ENCODE measurements around the gene ENC1.

The ENC1 gene

DNA sequence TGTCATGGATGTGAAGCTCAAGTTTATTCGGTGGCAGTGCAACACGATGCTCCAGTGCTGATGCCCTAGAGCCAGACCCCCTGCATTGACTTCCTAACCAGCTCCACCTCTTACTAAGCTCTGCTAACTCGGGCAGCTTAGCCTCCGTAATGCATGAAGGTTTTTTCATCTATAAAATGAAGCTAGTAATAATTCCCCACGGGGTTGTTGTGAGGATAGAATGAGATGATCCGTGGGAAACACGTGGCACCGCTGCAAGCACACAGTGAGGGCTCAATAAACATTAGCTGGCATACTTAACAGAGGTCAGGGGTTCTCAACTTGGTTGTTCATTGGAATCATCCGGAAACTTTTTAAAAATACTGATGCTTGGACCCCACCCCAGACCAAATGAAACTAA is 6.8 kb downstream of the ENC1 start:
- no peaks in the 10 kb centered on the region for H3K9me3 Mint-ChIP-seq
- H3K4me1 Mint-ChIP-seq, result peaks cover 33% of the 10 kb centered on the region
- CTCF ChIA-PET, result no interaction called here
- no peaks in the 10 kb centered on the region for H3K27me3 Mint-ChIP-seq
- H3K36me3 Mint-ChIP-seq, result peaks cover 3% of the 10 kb centered on the region
- H3K4me3 Mint-ChIP-seq, result no peak overlapping the region
- H3K27ac Mint-ChIP-seq, result no peak overlapping the region
- DNase-seq, result no peak

DNA sequence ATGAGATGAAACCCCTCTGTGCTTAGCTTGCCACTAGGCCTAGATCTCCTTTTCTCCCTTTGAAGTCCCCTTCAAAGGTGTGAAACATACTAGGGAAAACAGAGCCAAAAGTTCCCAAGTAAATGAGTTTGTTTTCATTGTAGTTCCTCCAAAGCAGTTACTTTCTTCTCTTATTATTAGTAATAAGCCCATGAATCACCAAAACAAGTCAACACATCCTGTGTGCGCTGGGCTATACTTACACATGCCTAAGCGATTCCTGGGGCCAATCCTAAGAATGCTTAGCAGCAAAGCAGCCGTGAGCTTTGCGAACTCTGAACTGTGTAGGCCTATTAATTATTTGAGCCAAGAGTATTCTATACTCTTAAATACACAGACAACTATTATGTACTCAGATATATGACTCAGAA is 7.6 kb downstream of the ENC1 start:
- DNase-seq, result no peak
- Mint-ChIP-seq H3K9me3 (no peaks in the 10 kb centered on the region), H3K27ac (no peak overlapping the region), H3K27me3 (no peaks in the 10 kb centered on the region), H3K4me3 (no peak overlapping the region), H3K36me3 (peaks cover 3% of the 10 kb centered on the region), H3K4me1 (peaks cover 28% of the 10 kb centered on the region)
- CTCF ChIA-PET, result no interaction called here

DNA sequence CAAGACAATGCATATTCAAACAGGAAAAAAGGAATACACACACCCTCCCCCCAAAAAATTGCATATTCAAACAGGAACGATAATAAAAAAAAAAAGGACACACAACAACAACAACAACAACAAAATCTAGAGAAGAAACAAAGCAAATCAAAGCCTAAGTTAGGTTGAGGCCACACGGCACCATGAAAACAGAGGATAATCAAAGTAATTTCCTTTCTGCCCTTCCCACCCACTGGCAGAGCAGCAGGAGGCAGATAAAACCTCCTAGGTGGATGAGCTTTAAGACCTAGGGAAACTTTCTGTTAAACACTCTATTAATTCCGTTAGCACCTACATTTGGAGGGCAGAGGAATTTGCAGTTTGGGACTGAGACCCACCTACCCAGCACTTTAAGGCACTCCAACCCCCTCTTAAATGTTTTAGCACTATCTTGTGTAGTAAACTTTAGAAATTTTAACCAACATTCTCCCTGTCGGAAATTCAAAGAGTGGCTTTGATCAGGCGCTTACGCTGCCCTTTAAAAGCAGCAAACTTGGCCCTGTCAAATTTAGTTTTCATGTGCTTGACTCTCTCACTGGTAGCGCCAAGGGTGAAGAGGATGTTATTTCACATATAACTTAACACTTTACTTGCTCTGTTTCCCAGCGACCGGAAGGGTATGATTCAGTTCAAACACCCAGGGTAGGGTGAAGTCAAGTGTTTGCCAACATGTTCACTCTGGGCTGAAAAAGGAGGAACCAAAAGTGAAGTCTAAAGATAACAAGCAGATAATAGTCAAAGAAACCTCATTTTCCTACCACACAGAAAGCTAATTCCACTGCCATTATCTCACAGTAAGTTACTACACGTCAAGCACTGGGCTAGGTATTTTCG is 9.2 kb downstream of the ENC1 start:
- H3K4me1 Mint-ChIP-seq, result peaks cover 28% of the 10 kb centered on the region
- H3K36me3 Mint-ChIP-seq, result peaks cover 3% of the 10 kb centered on the region
- no peak overlapping the region for H3K4me3 Mint-ChIP-seq
- CTCF ChIA-PET, result no interaction called here
- peak overlapping the region; percentile 81 for H3K27ac Mint-ChIP-seq
- peak; percentile 48 for DNase-seq
- no peaks in the 10 kb centered on the region for H3K9me3 Mint-ChIP-seq
- peaks cover under 1% of the 10 kb centered on the region for H3K27me3 Mint-ChIP-seq

DNA sequence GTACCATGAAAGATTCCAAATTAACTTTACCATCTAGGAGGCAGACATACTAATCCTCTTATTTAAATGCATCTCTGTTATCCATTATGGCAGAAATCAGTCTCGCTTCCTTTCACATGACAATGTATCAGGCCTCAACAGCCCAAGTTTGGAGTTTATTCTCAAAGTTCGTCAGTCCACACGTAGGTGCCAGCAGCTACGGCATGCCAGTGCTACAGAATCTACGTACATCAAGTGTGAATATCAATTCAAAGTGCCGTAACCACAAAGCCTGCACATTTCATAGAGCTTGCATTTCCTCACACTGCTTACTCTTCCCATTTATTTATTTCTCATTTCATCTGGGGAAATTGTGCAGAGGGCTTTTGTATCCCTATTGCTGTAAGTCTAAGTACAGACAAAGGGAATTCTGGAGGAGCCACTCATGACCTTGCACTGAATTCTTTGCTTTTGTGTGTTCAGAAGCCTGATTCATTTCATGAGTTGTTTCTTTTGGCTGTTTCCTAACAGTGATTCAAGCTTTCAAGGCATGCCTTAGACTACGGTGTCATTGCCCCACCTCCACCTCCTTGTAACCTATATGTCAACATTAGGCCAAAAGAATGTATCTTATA is 10.0 kb downstream of the ENC1 start:
- CTCF ChIA-PET, result interaction anchor here (0.7 to 1.6 kb wide), 2 partner anchors 10 to 19 kb away, joined by 3 read pairs; partner anchors contain the start of gene ENC1
- Mint-ChIP-seq H3K36me3 (peaks cover 2% of the 10 kb centered on the region), H3K27me3 (peaks cover 8% of the 10 kb centered on the region), H3K27ac (no peak overlapping the region), H3K9me3 (no peaks in the 10 kb centered on the region), H3K4me1 (peaks cover 28% of the 10 kb centered on the region), H3K4me3 (no peak overlapping the region)
- DNase-seq, result no peak

DNA sequence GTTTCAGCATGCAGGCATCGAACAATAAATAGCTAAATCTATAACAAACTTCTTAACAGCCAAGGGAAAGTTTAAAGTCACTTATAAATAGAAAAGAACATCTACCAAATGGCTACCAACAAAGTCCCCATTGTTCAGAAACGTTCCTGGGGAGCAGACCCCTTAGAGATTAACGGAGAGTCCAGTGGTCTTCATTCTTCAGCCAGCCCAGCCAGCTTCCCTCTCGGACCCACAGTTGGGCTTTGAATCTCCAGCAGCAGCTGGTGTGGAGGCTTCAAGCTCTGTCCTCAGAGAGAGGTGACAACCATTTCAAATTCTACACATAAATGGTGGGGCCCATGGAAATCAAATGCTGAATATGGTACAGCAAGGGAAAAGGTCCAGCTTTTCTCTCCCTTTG is 11.2 kb downstream of the ENC1 start:
- Mint-ChIP-seq H3K27ac (no peak overlapping the region), H3K27me3 (peaks cover 13% of the 10 kb centered on the region), H3K36me3 (peaks cover 2% of the 10 kb centered on the region), H3K4me1 (peaks cover 28% of the 10 kb centered on the region), H3K4me3 (no peak overlapping the region), H3K9me3 (no peaks in the 10 kb centered on the region)
- no peak for DNase-seq
- CTCF ChIA-PET, result interaction anchor here (1.6 kb wide), 1 partner anchor 11 kb away, joined by 3 read pairs; the partner anchor contains the start of gene ENC1

DNA sequence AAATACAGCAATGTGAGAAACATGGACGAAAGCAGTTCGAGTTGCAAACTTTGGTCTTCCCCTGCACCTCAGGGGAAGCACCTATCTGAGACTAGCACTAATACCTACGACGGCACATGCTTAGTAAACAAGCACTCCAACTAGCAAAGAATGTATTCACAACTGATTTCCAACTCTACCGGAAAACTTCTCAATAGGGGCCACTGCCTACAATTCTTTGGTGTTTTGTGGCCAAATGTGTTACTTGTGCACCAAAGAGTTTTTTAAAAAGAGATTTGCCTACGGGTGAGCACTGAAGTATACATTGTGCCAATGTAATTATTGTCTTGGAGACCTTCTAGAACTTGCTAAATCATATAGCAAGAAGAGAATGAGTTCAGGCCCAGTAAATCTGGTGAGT is 12.2 kb downstream of the ENC1 start:
- peaks cover 28% of the 10 kb centered on the region for H3K4me1 Mint-ChIP-seq
- no peaks in the 10 kb centered on the region for H3K9me3 Mint-ChIP-seq
- CTCF ChIA-PET, result no interaction called here
- no peak overlapping the region for H3K27ac Mint-ChIP-seq
- no peak overlapping the region for H3K4me3 Mint-ChIP-seq
- peaks cover 2% of the 10 kb centered on the region for H3K36me3 Mint-ChIP-seq
- DNase-seq, result no peak
- peaks cover 18% of the 10 kb centered on the region for H3K27me3 Mint-ChIP-seq

DNA sequence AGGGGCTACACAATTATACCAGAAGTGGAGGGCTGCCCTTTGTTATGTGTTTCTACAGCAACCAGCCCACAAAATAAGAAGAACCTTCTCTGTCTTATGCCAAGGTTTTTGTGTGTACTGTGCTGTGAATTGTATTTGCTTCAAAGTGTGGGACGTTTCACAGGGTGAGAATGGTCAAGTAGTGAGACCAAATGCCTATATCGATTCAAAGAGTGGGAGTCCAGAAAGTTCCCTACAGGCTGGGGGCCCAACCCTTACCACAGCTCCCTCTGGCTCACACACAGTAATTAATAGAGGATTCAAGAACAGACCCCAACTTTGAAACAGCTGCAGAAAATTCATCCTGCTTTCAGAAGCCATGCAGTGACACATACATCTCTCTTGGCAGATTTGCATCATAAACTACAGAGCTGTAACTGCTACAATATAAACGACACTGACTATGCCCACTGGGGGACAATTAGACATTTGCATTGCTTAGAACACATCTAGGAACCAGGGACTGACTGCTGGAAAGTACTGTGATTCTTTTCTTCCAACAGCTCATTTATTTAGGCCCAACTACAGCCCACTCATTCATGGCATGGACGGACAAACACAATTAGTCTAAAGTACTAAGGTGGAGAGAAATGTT is 12.8 kb downstream of the ENC1 start:
- H3K4me1 Mint-ChIP-seq, result peaks cover 25% of the 10 kb centered on the region
- H3K27ac Mint-ChIP-seq, result no peak overlapping the region
- no peak for DNase-seq
- H3K4me3 Mint-ChIP-seq, result no peak overlapping the region
- no peaks in the 10 kb centered on the region for H3K9me3 Mint-ChIP-seq
- peaks cover 2% of the 10 kb centered on the region for H3K36me3 Mint-ChIP-seq
- CTCF ChIA-PET, result interaction anchor here (0.7 kb wide), 1 partner anchor 134 kb away, joined by 4 read pairs; no protein-coding TSS in a partner anchor
- peaks cover 19% of the 10 kb centered on the region for H3K27me3 Mint-ChIP-seq

DNA sequence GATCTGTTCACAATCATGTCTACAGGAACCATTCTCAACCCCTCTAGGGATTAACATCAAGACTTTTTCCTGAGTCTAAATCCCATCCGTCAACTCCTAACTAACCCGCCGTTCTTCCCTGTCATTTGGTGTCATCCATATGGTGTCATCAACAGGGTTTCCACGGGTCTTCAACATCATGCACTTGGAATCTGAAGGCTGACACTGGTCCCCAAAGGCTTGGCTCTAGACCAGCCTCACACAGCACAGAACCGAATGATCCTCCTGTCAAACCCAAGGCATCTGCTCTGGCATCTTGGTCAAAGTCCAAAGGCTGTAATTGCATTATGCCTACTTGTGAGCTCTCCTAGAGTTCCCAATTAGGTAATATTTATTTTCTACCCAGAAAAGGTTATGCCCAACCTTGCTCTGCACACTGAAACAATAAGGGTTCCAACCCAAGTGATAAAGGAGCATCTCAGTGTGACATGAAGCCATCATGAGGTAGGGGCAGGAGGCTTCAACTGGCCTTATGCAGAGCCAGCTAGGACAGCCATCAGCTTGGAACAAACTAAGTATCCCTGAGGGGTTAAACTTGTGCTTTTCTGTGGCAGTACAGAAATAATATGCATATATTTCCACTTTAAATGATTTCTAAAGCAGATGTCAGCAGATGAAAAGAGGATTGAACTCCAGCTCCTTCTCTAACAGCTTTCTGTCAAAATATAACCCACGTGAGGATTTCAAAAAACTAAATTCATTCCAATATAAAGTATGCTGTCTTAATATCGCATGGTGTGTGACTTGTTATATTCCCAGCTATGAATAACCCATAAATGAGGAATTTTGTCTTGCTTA is 13.9 kb downstream of the ENC1 start:
- H3K4me1 Mint-ChIP-seq, result peaks cover 15% of the 10 kb centered on the region
- CTCF ChIA-PET, result interaction anchor here (1.3 kb wide), 1 partner anchor 23 kb away, joined by 3 read pairs; no protein-coding TSS in a partner anchor
- H3K9me3 Mint-ChIP-seq, result no peaks in the 10 kb centered on the region
- H3K4me3 Mint-ChIP-seq, result no peak overlapping the region
- H3K27me3 Mint-ChIP-seq, result peaks cover 24% of the 10 kb centered on the region
- H3K36me3 Mint-ChIP-seq, result peaks cover 2% of the 10 kb centered on the region
- no peak overlapping the region for H3K27ac Mint-ChIP-seq
- DNase-seq, result no peak

DNA sequence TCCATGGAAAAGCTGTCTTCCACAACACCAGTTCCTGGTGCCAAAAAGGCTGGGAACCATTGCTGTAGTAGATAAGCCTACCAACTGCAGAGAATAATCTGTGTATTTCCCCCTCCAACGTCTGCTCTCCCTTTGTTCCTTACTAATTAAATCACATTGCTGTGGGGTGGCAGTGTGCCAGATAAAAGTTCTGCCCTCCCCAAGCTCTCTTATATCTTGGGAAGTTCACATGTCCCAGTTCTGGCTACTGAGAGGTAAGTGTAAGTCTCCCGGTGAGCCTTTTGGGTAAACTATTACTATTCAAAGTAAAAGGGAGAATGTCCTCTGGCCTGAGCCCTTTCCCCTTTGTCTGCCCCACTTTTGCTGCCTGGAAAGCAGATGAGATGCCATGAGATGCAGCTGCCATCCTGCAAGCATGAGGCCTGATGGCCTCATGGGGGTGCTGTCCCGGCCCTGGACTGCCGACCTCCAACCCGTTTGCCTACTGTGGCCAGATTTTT is 14.7 kb downstream of the ENC1 start:
- peaks cover 7% of the 10 kb centered on the region for H3K4me1 Mint-ChIP-seq
- no peaks in the 10 kb centered on the region for H3K36me3 Mint-ChIP-seq
- no peak for DNase-seq
- H3K27me3 Mint-ChIP-seq, result peaks cover 27% of the 10 kb centered on the region
- no peak overlapping the region for H3K27ac Mint-ChIP-seq
- CTCF ChIA-PET, result interaction anchor here (1.3 kb wide), 1 partner anchor 24 kb away, joined by 3 read pairs; no protein-coding TSS in a partner anchor
- no peak overlapping the region for H3K4me3 Mint-ChIP-seq
- H3K9me3 Mint-ChIP-seq, result no peaks in the 10 kb centered on the region

DNA sequence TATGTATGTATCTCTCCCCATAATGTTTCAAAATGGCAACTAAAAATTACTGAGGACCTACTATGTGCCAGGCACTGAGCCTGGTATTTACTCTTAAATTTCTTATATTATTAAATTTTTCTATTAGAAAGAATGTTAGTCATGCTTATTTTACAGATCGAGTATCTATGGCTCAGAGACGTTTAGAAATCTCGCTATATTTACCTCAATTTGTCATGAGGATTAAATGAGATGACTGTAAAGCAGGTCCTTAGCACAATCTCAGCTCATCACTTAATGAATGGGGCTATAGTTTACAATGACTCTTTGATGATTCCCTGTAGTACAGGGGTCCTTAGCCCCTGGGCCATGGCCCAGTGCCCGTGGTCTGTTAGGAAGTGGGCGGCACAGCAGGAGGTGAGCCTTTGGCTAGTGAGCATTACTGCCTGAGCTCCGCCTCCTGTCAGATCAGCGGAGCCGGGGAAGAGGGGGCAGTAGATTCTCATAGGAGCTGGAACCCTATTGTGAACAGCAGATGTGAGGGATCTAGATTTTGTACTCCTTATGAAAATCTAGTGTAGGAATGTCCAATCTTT is 15.5 kb downstream of the ENC1 start:
- Mint-ChIP-seq H3K36me3 (no peaks in the 10 kb centered on the region), H3K27me3 (peaks cover 32% of the 10 kb centered on the region), H3K27ac (no peak overlapping the region), H3K9me3 (no peaks in the 10 kb centered on the region), H3K4me1 (no peaks in the 10 kb centered on the region), H3K4me3 (no peak overlapping the region)
- DNase-seq, result no peak
- CTCF ChIA-PET, result interaction anchor here (1.3 kb wide), 1 partner anchor 25 kb away, joined by 3 read pairs; no protein-coding TSS in a partner anchor

DNA sequence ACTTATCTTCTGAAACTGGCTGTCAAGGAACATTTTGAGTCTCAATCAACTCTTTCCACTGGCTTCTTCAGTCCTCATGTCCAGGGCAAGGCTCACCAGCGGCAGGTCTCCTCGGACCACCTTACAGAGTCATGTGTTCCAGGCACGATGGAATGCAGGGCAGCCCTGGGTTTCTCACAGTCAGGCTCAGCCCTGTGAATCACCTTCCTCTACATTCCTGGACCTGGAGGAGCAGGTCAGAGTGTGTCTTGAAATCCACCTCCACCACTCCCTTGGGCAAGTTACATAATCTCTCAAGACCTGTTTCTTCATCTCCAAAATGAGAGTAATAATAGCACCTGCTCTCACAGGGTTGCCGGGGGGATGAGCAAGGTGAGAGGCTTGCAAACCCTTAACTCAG is 16.0 kb downstream of the ENC1 start:
- CTCF ChIA-PET, result no interaction called here
- H3K27me3 Mint-ChIP-seq, result peaks cover 36% of the 10 kb centered on the region

DNA sequence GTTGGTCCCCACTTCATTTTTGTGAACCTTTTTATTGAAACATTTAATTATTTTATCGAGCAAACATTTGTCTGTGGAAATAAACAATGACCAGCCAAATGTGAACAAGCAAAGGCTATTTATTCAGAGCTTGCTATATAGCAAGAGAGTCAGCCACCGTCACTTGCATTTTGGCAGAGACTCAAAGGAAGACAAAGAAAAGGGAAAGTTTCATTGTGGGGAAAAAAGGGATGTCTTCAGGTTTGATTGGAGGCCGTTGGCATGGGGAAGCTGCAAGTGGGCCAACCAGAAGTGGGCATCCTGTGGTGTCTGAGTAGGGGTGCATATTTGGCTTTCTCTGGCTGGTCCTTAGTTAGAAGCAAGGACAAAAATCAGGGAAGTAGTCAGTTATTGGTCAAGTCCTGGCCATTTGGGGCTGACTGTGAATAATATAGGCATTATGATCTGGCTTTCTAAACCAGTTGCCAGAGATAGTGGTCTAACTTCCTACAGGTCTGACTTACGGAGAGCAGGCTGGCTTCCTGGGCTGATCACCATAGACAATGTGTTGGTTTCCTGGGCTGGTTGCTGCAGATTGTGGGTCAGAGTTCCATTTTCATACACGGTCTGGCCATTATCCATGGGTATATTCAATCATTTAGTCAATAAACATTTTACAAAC is 16.6 kb downstream of the ENC1 start:
- Mint-ChIP-seq H3K9me3 (no peaks in the 10 kb centered on the region), H3K4me3 (no peak overlapping the region), H3K27ac (no peak overlapping the region), H3K4me1 (no peaks in the 10 kb centered on the region), H3K27me3 (peaks cover 42% of the 10 kb centered on the region), H3K36me3 (no peaks in the 10 kb centered on the region)
- CTCF ChIA-PET, result no interaction called here
- no peak for DNase-seq

More for the DNA sequence above, 16.0 kb downstream of the ENC1 start:
- no peaks in the 10 kb centered on the region for H3K36me3 Mint-ChIP-seq
- DNase-seq, result no peak
- no peak overlapping the region for H3K27ac Mint-ChIP-seq
- H3K4me3 Mint-ChIP-seq, result no peak overlapping the region
- no peaks in the 10 kb centered on the region for H3K9me3 Mint-ChIP-seq
- H3K4me1 Mint-ChIP-seq, result no peaks in the 10 kb centered on the region

DNA sequence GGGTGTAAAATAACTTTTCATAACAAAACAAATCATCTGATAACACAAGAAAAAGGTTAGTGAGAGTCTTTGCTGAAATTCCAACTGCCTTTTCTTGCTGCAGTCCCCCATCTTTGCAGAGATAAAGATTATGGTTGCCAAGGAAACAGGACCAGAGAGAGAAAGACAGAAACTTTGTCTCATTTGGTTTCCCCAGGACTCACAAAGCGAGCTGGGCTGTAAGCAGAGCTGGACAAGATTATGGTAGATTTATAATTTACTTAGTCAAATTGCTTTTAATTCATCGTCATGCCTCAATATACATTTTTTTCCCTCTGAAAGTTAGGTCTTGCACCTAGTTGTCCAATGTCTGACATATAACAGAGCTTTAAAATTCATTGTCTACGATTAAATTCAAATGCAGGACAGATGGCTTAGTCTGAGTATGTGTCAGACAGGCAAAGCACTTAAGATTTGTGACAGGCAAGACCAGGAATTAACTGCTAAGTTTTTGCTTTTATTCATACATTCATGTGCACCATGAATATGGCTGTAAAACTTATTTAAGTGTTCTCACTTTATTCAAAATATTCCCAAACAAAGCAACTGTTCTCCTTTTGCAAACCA is 17.4 kb downstream of the ENC1 start:
- Mint-ChIP-seq H3K36me3 (no peaks in the 10 kb centered on the region), H3K27me3 (peaks cover 44% of the 10 kb centered on the region), H3K9me3 (no peaks in the 10 kb centered on the region), H3K27ac (no peak overlapping the region), H3K4me1 (no peaks in the 10 kb centered on the region), H3K4me3 (no peak overlapping the region)
- DNase-seq, result no peak
- CTCF ChIA-PET, result no interaction called here

Measured in activated naive CD4-positive, alpha-beta T cell treated with anti-CD3 and anti-CD28 coated beads, Interleukin-2, amount 10 ng/mL, durations not matched to agents 7 days and 5 days (primary cell).